PC-9 (cell line): ENCODE results near the gene CNTN4. TPM values are rescaled to one million over a fixed set of nuclear protein-coding genes. Genes with fewer than 3 reads are reported as not detected.

Experiments
- BruUV-seq: library from RNA; stranded (reverse); fragments of 400-500 nt; replicated peaks from 2 replicates; lab custom pipeline; 2021; lab: Mats Ljungman, UMichigan
- CTCF ChIA-PET: fragments of 300-600 bp; sonication (Branson Sonifier 250); formaldehyde crosslinking; loops from one replicate; lab custom pipeline; 2022; ENCODE audit warnings: antibody characterized with exemption; lab: Charles Lee
- POLR2A ChIA-PET: fragments of 300-600 bp; sonication (Branson Sonifier 250); formaldehyde crosslinking; loops from one replicate; lab custom pipeline; 2022; ENCODE audit warnings: antibody characterized with exemption; ENCODE audit not compliant: unreplicated experiment; lab: Charles Lee
- DNase-seq, 2 experiments: peaks; one replicate each; pipeline versions ENCODE4 v3.0.0 to v3.0.0-alpha.2; 2015 to 2022; ENCODE audit warnings: mixed read lengths in 1 of 2
- H2AFZ ChIP-seq: fragments of 200-600 bp; sonication (generic); 2 replicates; pipeline ENCODE4 v1.8.1; 2017; ENCODE audit warnings: antibody characterized with exemption
- H3F3A ChIP-seq: fragments of 200-600 bp; sonication (generic); 2 replicates; pipeline ENCODE4 v1.8.1; 2017; ENCODE audit warnings: antibody characterized with exemption, mild to moderate bottlenecking, low read depth; ENCODE audit not compliant: insufficient read depth
- H3K27ac ChIP-seq: fragments of 200-600 bp; sonication (generic); 2 replicates; pipeline ENCODE4 v1.6.1; 2016; ENCODE audit warnings: mixed run types
- H3K27me3 ChIP-seq: fragments of 200-600 bp; sonication (generic); 2 replicates; pipeline ENCODE4 v1.6.1; 2016; ENCODE audit warnings: low read depth, mixed run types; ENCODE audit not compliant: insufficient read depth
- H3K36me3 ChIP-seq: fragments of 200-600 bp; sonication (generic); 2 replicates; pipeline ENCODE4 v1.6.1; 2016; ENCODE audit warnings: low read depth, mixed run types
- H3K4me1 ChIP-seq: fragments of 200-600 bp; sonication (generic); replicated peaks from 2 replicates; pipeline ENCODE4 v1.6.1; 2016; ENCODE audit warnings: mixed run types; ENCODE audit not compliant: insufficient read depth
- H3K4me2 ChIP-seq: fragments of 200-600 bp; sonication (generic); 2 replicates; pipeline ENCODE4 v1.6.1; 2017; ENCODE audit warnings: mixed run types
- H3K4me3 ChIP-seq: fragments of 200-600 bp; sonication (generic); 2 replicates; pipeline ENCODE4 v1.6.1; 2016; ENCODE audit warnings: mixed run types
- H3K79me2 ChIP-seq: fragments of 200-600 bp; sonication (generic); 2 replicates; pipeline ENCODE4 v1.6.1; 2017; ENCODE audit warnings: low read depth, mixed run types
- H3K9me2 ChIP-seq: fragments of 200-600 bp; sonication (generic); 2 replicates; pipeline ENCODE4 v1.8.1; 2017; ENCODE audit warnings: mild to moderate bottlenecking; ENCODE audit not compliant: insufficient read depth
- H3K9me3 ChIP-seq: fragments of 200-600 bp; sonication (generic); 2 replicates; pipeline ENCODE4 v1.8.1; 2016; ENCODE audit warnings: low read depth; ENCODE audit not compliant: insufficient read depth
- H4K20me1 ChIP-seq: fragments of 200-600 bp; sonication (generic); 2 replicates; pipeline ENCODE4 v1.8.1; 2017; ENCODE audit not compliant: insufficient read depth
- EZH2 ChIP-seq: fragments of 200-600 bp; sonication (generic); IDR thresholded peaks from 2 replicates; pipeline ENCODE4 v1.8.0; 2017; ENCODE audit warnings: antibody characterized with exemption, low read depth
- intact Hi-C: fragments of 100-400 bp; cut with micrococcal nuclease; formaldehyde crosslinking; loops from one replicate; pipeline ENCODE4 v1.10.0; 2022; ENCODE audit not compliant: unreplicated experiment
- total RNA-seq: library from RNA; stranded (reverse); gene quantifications from 2 replicates; pipeline ENCODE4 v1.2.3, GENCODE V29; 2021
- TF ChIP-seq, protein P1 (sequence below): fragments of 200-600 bp; sonication (generic); conservative IDR thresholded peaks from 2 replicates; pipeline ENCODE4 v1.6.1; 2017; ENCODE audit warnings: mixed run types, antibody characterized with exemption, mild to moderate bottlenecking, moderate library complexity

CNTN4 gene
- total RNA-seq, 1 experiment from 2014 or later, result not detected

DNA sequence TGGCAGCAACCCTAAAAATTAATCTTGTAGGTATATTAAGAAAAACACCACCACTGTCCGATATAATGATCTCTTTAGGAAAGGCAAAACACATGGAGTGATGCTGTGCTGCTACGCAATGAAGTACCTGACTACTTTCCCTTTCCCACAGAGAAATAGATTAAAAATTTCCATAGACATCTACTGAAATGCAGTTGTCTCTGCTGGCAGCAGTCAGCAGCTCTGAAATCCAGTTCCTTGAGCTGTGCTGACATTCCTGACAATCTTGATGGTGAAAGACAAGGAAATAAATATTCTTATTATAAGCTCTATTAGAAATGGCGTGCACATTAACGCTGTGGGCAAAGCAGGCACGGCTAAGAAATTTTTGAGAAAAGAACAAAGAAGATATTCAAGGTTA, 723.9 kb downstream of the CNTN4 start:
- Histone ChIP-seq H3K9me3 (no peaks in the 10 kb centered on the region), H3K9me2 (no peaks in the 10 kb centered on the region), H3K27me3 (no peaks in the 10 kb centered on the region), H4K20me1 (no peaks in the 10 kb centered on the region), H3F3A (no peaks in the 10 kb centered on the region), H3K4me1 (no peaks in the 10 kb centered on the region), H3K4me3 (no peak overlapping the region), H3K79me2 (no peaks in the 10 kb centered on the region), H3K36me3 (no peaks in the 10 kb centered on the region), H3K4me2 (no peak overlapping the region), H2AFZ (no peak overlapping the region), H3K27ac (no peak overlapping the region)
- intact Hi-C loops, result no loop called here
- CTCF ChIA-PET, result no interaction called here
- DNase-seq, result no peak
- POLR2A ChIA-PET, result no interaction called here
- no TSS peak for BruUV-seq
- TF ChIP-seq, protein P1, sequence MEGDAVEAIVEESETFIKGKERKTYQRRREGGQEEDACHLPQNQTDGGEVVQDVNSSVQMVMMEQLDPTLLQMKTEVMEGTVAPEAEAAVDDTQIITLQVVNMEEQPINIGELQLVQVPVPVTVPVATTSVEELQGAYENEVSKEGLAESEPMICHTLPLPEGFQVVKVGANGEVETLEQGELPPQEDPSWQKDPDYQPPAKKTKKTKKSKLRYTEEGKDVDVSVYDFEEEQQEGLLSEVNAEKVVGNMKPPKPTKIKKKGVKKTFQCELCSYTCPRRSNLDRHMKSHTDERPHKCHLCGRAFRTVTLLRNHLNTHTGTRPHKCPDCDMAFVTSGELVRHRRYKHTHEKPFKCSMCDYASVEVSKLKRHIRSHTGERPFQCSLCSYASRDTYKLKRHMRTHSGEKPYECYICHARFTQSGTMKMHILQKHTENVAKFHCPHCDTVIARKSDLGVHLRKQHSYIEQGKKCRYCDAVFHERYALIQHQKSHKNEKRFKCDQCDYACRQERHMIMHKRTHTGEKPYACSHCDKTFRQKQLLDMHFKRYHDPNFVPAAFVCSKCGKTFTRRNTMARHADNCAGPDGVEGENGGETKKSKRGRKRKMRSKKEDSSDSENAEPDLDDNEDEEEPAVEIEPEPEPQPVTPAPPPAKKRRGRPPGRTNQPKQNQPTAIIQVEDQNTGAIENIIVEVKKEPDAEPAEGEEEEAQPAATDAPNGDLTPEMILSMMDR, result no peak
- TF ChIP-seq EZH2, result no peak

DNA sequence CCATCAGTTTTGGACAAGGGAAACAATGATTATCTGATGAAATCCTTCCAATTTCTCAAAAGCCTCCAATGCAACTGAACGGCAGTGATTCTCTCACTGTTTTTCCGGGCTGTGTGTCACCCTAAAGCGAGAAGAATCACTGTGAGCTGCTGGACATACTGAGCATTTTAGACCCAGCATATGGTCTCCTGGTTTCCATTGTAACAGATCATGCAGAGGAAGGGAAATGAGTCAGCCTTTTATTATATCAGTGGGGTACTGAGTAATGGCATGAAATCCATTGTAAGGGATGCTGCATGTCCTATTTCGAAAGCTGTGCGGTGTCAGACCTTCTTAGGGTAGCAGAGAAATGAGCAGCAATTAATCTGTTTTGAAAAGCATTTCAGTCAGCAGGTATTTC, 724.4 kb downstream of the CNTN4 start:
- Histone ChIP-seq H3K27me3 (no peaks in the 10 kb centered on the region), H3K79me2 (no peaks in the 10 kb centered on the region), H4K20me1 (no peaks in the 10 kb centered on the region), H3K4me2 (no peak overlapping the region), H3K9me3 (no peaks in the 10 kb centered on the region), H3F3A (no peaks in the 10 kb centered on the region), H3K4me1 (no peaks in the 10 kb centered on the region), H3K36me3 (no peaks in the 10 kb centered on the region), H3K27ac (no peak overlapping the region), H2AFZ (no peak overlapping the region), H3K9me2 (no peaks in the 10 kb centered on the region), H3K4me3 (no peak overlapping the region)
- ChIA-PET POLR2A (no interaction called here), CTCF (no interaction called here)
- BruUV-seq, result no TSS peak
- DNase-seq, result no peak
- intact Hi-C loops, result no loop called here
- no peak for TF ChIP-seq EZH2
- TF ChIP-seq, protein P1, result no peak

DNA sequence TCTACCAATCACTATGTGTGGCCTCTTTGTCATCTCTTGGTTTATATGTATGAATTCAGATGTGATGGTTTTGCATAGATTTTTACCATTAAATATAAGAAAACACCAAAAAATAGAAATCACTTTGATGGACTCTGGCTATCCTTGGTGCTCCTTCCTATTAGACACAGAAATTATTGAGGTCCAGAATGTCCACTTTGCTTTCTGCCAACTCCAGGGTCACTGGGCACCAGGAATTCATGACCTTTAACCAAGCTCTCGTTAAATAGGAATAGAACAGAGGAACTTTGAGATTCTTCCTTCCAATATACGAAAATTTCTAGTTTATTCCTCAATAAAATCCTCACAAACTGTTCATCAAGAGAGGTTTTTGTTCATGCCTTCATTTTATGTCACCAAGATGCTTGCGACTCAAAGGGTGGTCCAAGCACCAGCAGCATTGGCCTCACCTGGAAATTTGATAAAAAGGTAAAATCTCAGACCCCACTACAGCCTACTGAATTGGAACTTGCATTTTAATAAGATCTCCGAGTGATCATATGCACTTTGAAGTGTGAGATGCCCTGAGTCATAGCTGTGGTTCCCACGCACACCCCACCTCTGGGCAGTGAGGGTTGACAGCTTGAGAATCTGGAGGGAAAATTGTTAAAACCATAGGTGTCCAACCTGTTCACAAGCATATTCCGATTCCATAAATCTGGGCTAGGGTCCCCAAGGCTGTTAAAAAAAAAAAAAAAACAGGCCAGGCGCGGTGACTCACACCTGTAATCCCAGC, 725.0 kb downstream of the CNTN4 start:
- H3K9me3 ChIP-seq, result no peaks in the 10 kb centered on the region
- DNase-seq, result no peak
- BruUV-seq, result no TSS peak

More for the DNA sequence above, 725.0 kb downstream of the CNTN4 start:
- Histone ChIP-seq H3F3A (no peaks in the 10 kb centered on the region), H3K27ac (no peak overlapping the region), H3K4me1 (no peaks in the 10 kb centered on the region), H3K27me3 (no peaks in the 10 kb centered on the region), H2AFZ (no peak overlapping the region), H3K79me2 (no peaks in the 10 kb centered on the region), H3K36me3 (no peaks in the 10 kb centered on the region), H3K9me2 (no peaks in the 10 kb centered on the region), H4K20me1 (no peaks in the 10 kb centered on the region), H3K4me2 (no peak overlapping the region), H3K4me3 (no peak overlapping the region)
- TF ChIP-seq EZH2, result no peak
- TF ChIP-seq, protein P1, result no peak
- ChIA-PET POLR2A (no interaction called here), CTCF (no interaction called here)
- intact Hi-C loops, result no loop called here
